Natural killer cell (primary cell): ENCODE data around the gene DOCK1. TPM values are rescaled to one million over a fixed set of nuclear protein-coding genes. Genes with fewer than 3 reads are reported as not detected.

Experiments used
- ATAC-seq, 3 donors: fragments of 150-1000 bp in 2 of 3; fragments of 200-7000 bp in 1 of 3; cut with Tn5 transposase; 1 replicate in 1 of 3; 2 replicates in 2 of 3; pipeline ENCODE4 v1.10.0; 2021; ENCODE audit warnings: mild to moderate bottlenecking in 2 of 3, moderate library complexity in 2 of 3
- DNase-seq, 2 donors: peaks; one replicate each; pipeline versions ENCODE4 v3.0.0 to v3.0.0-alpha.2; 2013 to 2021; ENCODE audit warnings: mixed read lengths in 1 of 2
- H3K27ac ChIP-seq: one replicate; pipeline ENCODE4 v1.5.1; 2013; ENCODE audit warnings: mild to moderate bottlenecking, low read length
- H3K27me3 ChIP-seq: one replicate; pipeline ENCODE4 v1.6.1; 2013; ENCODE audit warnings: low read length; ENCODE audit not compliant: control insufficient read depth, insufficient read depth
- H3K36me3 ChIP-seq: one replicate; pipeline ENCODE4 v1.6.1; 2013; ENCODE audit warnings: low read length; ENCODE audit not compliant: control insufficient read depth, insufficient read depth
- H3K4me1 ChIP-seq: one replicate; pipeline ENCODE4 v1.6.1; 2013; ENCODE audit warnings: low read length; ENCODE audit not compliant: control insufficient read depth, insufficient read depth
- H3K4me3 ChIP-seq: one replicate; pipeline ENCODE4 v1.5.1; 2013; ENCODE audit warnings: low read length
- H3K9me3 ChIP-seq: one replicate; pipeline ENCODE4 v1.6.1; 2013; ENCODE audit warnings: low read length; ENCODE audit not compliant: control insufficient read depth, insufficient read depth
- H3K27ac Mint-ChIP-seq, 2 donors: one replicate each; pipeline ENCODE4 v1.8.0; 2022; ENCODE audit warnings: mild to moderate bottlenecking in 2 of 2, mixed read lengths in 2 of 2, moderate library complexity in 1 of 2
- H3K27me3 Mint-ChIP-seq, 2 donors: one replicate each; pipeline ENCODE4 v1.8.0; 2022; ENCODE audit warnings: low read depth in 2 of 2, mixed read lengths in 2 of 2
- H3K36me3 Mint-ChIP-seq: one replicate; pipeline ENCODE4 v1.8.0; 2022; ENCODE audit warnings: mixed read lengths
- H3K4me1 Mint-ChIP-seq, 2 donors: one replicate each; pipeline ENCODE4 v1.8.0; 2022; ENCODE audit warnings: mixed read lengths in 2 of 2
- H3K4me3 Mint-ChIP-seq: one replicate; pipeline ENCODE4 v1.8.0; 2022; ENCODE audit warnings: mild to moderate bottlenecking, moderate library complexity, mixed read lengths
- H3K9me3 Mint-ChIP-seq, 2 donors: one replicate each; pipeline ENCODE4 v1.8.0; 2022; ENCODE audit warnings: mixed read lengths in 2 of 2
- WGBS: methylation state at CpG from one replicate; pipeline ENCODE4 v1.1.7; 2013; ENCODE audit warnings: missing lambda C conversion rate; ENCODE audit not compliant: insufficient coverage; 5-methylcytosine and 5-hydroxymethylcytosine counted together
- intact Hi-C: fragments of 100-400 bp; cut with micrococcal nuclease; formaldehyde crosslinking; loops from one replicate; pipeline ENCODE4 v1.14.2; 2022
- total RNA-seq, 4 donors: library from RNA; stranded (reverse); fragments of 120-200 nt in 1 of 4; gene quantifications; one replicate each; pipeline versions ENCODE4 v1.2.3 to v1.2.4, GENCODE V29; 2013 to 2022
- TF ChIP-seq, protein P1 (sequence below): fragments of 200-600 bp; IDR thresholded peaks from one replicate; pipeline ENCODE4 v1.8.0; 2022; ENCODE audit warnings: antibody characterized with exemption

Gene DOCK1
- total RNA-seq, 3 donors from 2014 or later (not counting 1 experiment from before 2014, with no cell fraction given), result 0.07 to 0.12 (median 0.08) TPM

GRCh38 chr10:127420138-127420684, 515.0 kb downstream of the DOCK1 start:
- ATAC-seq (no peak), DNase-seq (no peak)
- no peaks in the 10 kb centered on the region for H3K4me1 ChIP-seq
- H3K4me3 ChIP-seq, result no peak overlapping the region
- Mint-ChIP-seq H3K27me3 (peaks cover 0 to 2% of the 10 kb centered on the region in 2 donors), H3K36me3 (no peaks in the 10 kb centered on the region), H3K9me3 (no peaks in the 10 kb centered on the region), H3K27ac (no peak overlapping the region), H3K4me3 (no peak overlapping the region), H3K4me1 (no peaks in the 10 kb centered on the region)
- no peaks in the 10 kb centered on the region for H3K36me3 ChIP-seq
- no peaks in the 10 kb centered on the region for H3K27me3 ChIP-seq
- no peaks in the 10 kb centered on the region for H3K9me3 ChIP-seq
- 89% methylated on average over 10 of the region's 10 CpGs for WGBS
- intact Hi-C loops, result no loop called here
- no peak overlapping the region for H3K27ac ChIP-seq
- TF ChIP-seq, protein P1, sequence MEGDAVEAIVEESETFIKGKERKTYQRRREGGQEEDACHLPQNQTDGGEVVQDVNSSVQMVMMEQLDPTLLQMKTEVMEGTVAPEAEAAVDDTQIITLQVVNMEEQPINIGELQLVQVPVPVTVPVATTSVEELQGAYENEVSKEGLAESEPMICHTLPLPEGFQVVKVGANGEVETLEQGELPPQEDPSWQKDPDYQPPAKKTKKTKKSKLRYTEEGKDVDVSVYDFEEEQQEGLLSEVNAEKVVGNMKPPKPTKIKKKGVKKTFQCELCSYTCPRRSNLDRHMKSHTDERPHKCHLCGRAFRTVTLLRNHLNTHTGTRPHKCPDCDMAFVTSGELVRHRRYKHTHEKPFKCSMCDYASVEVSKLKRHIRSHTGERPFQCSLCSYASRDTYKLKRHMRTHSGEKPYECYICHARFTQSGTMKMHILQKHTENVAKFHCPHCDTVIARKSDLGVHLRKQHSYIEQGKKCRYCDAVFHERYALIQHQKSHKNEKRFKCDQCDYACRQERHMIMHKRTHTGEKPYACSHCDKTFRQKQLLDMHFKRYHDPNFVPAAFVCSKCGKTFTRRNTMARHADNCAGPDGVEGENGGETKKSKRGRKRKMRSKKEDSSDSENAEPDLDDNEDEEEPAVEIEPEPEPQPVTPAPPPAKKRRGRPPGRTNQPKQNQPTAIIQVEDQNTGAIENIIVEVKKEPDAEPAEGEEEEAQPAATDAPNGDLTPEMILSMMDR, result no peak

- ATAC-seq (no peak), DNase-seq (no peak)
- H3K27ac Mint-ChIP-seq, result no peak overlapping the region
- TF ChIP-seq, protein P1, result no peak
- WGBS, result 90% methylated on average over 8 of the region's 8 CpGs
- H3K9me3 Mint-ChIP-seq, result no peaks in the 10 kb centered on the region
- no peak overlapping the region for H3K4me3 Mint-ChIP-seq
- no peak overlapping the region for H3K27ac ChIP-seq
- H3K27me3 Mint-ChIP-seq, result no peaks in the 10 kb centered on the region
- no peaks in the 10 kb centered on the region for H3K36me3 Mint-ChIP-seq
- intact Hi-C loops, result no loop called here
- H3K9me3 ChIP-seq, result peaks cover under 1% of the 10 kb centered on the region
- H3K36me3 ChIP-seq, result no peaks in the 10 kb centered on the region
- no peaks in the 10 kb centered on the region for H3K4me1 ChIP-seq
- no peaks in the 10 kb centered on the region for H3K4me1 Mint-ChIP-seq
- H3K4me3 ChIP-seq, result no peak overlapping the region
- no peaks in the 10 kb centered on the region for H3K27me3 ChIP-seq
Observed at GRCh38 chr10:127423218-127423915, 518.1 kb downstream of the DOCK1 start.

DNA sequence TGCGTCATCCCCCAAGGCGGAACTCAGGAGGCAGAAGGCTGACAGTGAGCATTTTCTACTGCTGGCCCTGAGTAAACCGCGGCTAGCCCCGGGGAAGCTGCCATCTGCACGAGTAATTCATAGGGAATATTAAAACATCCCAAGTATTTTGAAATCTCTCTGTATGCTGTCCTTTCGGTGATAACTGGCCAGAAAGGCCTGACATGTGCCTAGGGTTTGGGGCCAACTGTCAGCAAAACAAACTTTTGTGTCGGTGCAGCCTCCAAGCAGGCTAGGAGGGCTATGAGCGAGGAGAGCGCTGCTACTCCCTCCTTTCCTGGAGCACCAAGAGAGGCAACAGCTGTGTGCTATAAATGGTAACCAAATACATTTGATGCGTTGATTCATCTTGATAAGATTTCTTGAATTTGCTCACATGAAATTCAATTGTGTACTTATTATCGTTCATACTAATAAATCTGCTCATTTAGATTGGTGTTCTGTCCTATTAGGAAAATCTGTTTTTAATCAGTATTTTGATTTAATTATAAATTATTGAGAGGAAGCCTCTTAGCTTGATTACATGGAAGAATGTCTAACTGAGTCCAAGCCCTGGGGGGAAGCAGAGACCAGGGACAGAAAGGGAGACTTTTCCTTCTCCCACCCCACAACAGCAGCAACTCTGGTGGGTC, 519.5 kb downstream of the DOCK1 start:
- no peak overlapping the region for H3K27ac Mint-ChIP-seq
- no peaks in the 10 kb centered on the region for H3K4me1 ChIP-seq
- H3K27me3 ChIP-seq, result no peaks in the 10 kb centered on the region
- no peaks in the 10 kb centered on the region for H3K27me3 Mint-ChIP-seq
- no peak overlapping the region for H3K4me3 ChIP-seq
- 93% methylated on average over 11 of the region's 12 CpGs for WGBS
- H3K4me3 Mint-ChIP-seq, result no peak overlapping the region
- TF ChIP-seq, protein P1, result no peak
- intact Hi-C loops, result no loop called here
- H3K36me3 ChIP-seq, result no peaks in the 10 kb centered on the region
- H3K27ac ChIP-seq, result no peak overlapping the region
- no peaks in the 10 kb centered on the region for H3K4me1 Mint-ChIP-seq
- H3K9me3 Mint-ChIP-seq, result no peaks in the 10 kb centered on the region
- DNase-seq, result no peak
- H3K9me3 ChIP-seq, result peaks cover 8% of the 10 kb centered on the region
- no peak for ATAC-seq
- H3K36me3 Mint-ChIP-seq, result no peaks in the 10 kb centered on the region
